Retinal pigment epithelial cell (primary cell): ENCODE data around the gene DCTN4.

Source experiments
- DNase-seq: peaks from one replicate; pipeline ENCODE4 v3.0.0-alpha.2; 2010; ENCODE audit warnings: low read depth
- H3K4me3 ChIP-seq: 2 replicates; pipeline ENCODE4 v1.5.1; 2011; ENCODE audit warnings: mild to moderate bottlenecking, low read length, control low read depth, moderate library complexity
- TF ChIP-seq, protein P1 (sequence below): conservative IDR thresholded peaks from 2 replicates; pipeline ENCODE4 v1.5.1; 2011; ENCODE audit warnings: low read depth, low read length, control low read depth, inconsistent platforms

The DCTN4 gene

GRCh38 chr5:150670275-150670947, 88.4 kb downstream of the DCTN4 start:
- TF ChIP-seq, protein P1, sequence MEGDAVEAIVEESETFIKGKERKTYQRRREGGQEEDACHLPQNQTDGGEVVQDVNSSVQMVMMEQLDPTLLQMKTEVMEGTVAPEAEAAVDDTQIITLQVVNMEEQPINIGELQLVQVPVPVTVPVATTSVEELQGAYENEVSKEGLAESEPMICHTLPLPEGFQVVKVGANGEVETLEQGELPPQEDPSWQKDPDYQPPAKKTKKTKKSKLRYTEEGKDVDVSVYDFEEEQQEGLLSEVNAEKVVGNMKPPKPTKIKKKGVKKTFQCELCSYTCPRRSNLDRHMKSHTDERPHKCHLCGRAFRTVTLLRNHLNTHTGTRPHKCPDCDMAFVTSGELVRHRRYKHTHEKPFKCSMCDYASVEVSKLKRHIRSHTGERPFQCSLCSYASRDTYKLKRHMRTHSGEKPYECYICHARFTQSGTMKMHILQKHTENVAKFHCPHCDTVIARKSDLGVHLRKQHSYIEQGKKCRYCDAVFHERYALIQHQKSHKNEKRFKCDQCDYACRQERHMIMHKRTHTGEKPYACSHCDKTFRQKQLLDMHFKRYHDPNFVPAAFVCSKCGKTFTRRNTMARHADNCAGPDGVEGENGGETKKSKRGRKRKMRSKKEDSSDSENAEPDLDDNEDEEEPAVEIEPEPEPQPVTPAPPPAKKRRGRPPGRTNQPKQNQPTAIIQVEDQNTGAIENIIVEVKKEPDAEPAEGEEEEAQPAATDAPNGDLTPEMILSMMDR: no peak
- no peak overlapping the region for H3K4me3 ChIP-seq
- DNase-seq: no peak

GRCh38 chr5:150665044-150665443, 93.8 kb downstream of the DCTN4 start:
- TF ChIP-seq, protein P1: no peak
- no peak overlapping the region for H3K4me3 ChIP-seq
- no peak for DNase-seq

GRCh38 chr5:150663936-150664335, 94.9 kb downstream of the DCTN4 start:
- TF ChIP-seq, protein P1: no peak
- no peak overlapping the region for H3K4me3 ChIP-seq
- no peak for DNase-seq

GRCh38 chr5:150662731-150663516, 95.9 kb downstream of the DCTN4 start:
- H3K4me3 ChIP-seq: no peak overlapping the region
- TF ChIP-seq, protein P1: no peak
- DNase-seq: no peak

GRCh38 chr5:150661821-150662596, 96.8 kb downstream of the DCTN4 start:
- DNase-seq: no peak
- TF ChIP-seq, protein P1: no peak
- no peak overlapping the region for H3K4me3 ChIP-seq

DNA sequence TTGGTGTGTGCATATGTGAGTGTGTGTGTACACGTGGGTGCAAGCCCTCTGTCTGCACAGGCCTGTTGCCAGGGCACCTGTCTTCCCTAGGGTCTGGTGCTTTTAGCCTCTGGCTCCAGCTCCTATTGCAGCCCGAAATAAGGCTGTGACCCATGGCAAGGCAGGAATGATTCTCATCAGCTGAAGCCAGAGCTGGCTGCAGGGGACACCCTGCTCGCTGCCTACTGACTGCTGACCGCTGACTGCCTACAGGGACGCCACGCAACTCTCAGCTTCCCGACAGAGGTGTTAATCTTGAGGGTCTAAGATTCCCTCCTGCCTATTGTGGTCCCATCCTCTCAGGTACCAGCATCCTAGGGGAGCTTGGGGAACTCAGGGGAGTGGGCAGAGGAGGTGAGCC, 97.7 kb downstream of the DCTN4 start, which contains the start of gene MYOZ3:
MYOZ3 (plus strand) TSS at position 166 of the 400 bp plus-strand sequence. CDS start 1,691 bp downstream, outside the sequence.
- TF ChIP-seq, protein P1: no peak
- DNase-seq: no peak

More for the DNA sequence above, 97.7 kb downstream of the DCTN4 start, which contains the start of gene MYOZ3:
- no peak within 1 kb of the TSS for H3K4me3 ChIP-seq
